ENCODE results near the gene NPR1. TPM values are rescaled to one million over a fixed set of nuclear protein-coding genes. Genes with fewer than 3 reads are reported as not detected.
"Not testable (repeated sequence)": the region's sequence is repeated elsewhere in the genome, so short reads cannot be mapped to it uniquely, and the experiment has no call there.

Gene NPR1
- total and polyA plus RNA-seq, 2 donors (not counting 3 experiments of a cell fraction or from before 2014, with no cell fraction given) = 9.8 to 13.3 TPM

DNA sequence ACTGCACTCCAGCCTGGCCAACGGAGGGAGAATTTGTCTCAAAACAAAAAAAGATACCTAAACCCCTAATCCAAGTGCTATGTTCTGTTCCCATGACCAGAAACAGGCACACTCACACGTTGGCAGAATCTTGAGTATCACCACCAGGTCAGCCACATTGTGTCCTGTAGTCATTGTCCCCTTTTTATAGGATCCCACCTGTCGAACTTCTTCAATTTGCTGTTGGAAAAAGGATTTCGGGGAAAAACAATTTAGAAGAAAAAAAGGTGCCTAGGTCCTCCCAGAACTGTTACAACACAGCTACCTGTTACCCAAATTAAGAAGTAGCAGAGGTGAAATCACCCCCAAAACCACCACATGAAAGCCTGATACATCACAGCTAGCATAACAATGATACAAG lies 11.0 kb upstream of the NPR1 start:
- H3K4me1 ChIP-seq (ENCODE audit: control insufficient read depth, extremely low read depth, insufficient read depth, low read length) = peaks cover 11% of the 10 kb centered on the region
- no peaks in the 10 kb centered on the region for H3K27me3 ChIP-seq (ENCODE audit: control insufficient read depth in 2 of 2, insufficient read depth in 2 of 2, low read length in 2 of 2)
- DNase-seq (ENCODE audit: low read depth, low spot score) (no peak), FAIRE-seq (no peak)
- dilution Hi-C loops (cut with MboI; ENCODE audit: extremely low pct_ligation_motif_present, low sequenced_read_pairs) (no loop called here), intact Hi-C loops (cut with micrococcal nuclease) (no loop called here)
- H3K9me1 ChIP-seq (replicated peaks; ENCODE audit: control insufficient read depth, extremely low read depth, insufficient read depth, low read length) = no peaks in the 10 kb centered on the region
- peaks cover 40 to 48% of the 10 kb centered on the region in 2 experiments for H3K36me3 ChIP-seq (ENCODE audit: control insufficient read depth in 2 of 2, extremely low read depth in 1 of 2, insufficient read depth in 2 of 2, low read length in 2 of 2)
- H4K20me1 ChIP-seq (replicated peaks; ENCODE audit: control insufficient read depth, extremely low read depth, insufficient read depth, low read length) = no peaks in the 10 kb centered on the region
- H3K27ac ChIP-seq (ENCODE audit: insufficient read depth, low read depth, low read length) = no peak overlapping the region
- no TSS peak for BruUV-seq (replicated peaks)
- TF ChIP-seq CTCF (IDR thresholded peaks at IDR 0.05; ENCODE audit: extremely low read depth in 1 of 2, insufficient read depth in 1 of 2, low read depth in 1 of 2, low read length in 2 of 2) (no peak), MYC (IDR thresholded peaks at IDR 0.05; ENCODE audit: low read depth, low read length) (no peak), FOS (IDR thresholded peaks at IDR 0.05; ENCODE audit: borderline replicate concordance, insufficient read depth, low read length) (no peak), POLR2A (IDR thresholded peaks at IDR 0.05; ENCODE audit: low read depth, low read length) (no peak), GATA2 (IDR thresholded peaks at IDR 0.05; ENCODE audit: insufficient read depth, insufficient read length, low read depth, low read length) (no peak), EZH2 (IDR thresholded peaks at IDR 0.05; ENCODE audit: borderline replicate concordance, low read depth, low read length, severe bottlenecking) (no peak), POLR2AphosphoS5 (IDR thresholded peaks at IDR 0.05; ENCODE audit: insufficient read depth, low read depth, low read length) (no peak), JUN (IDR thresholded peaks at IDR 0.05; ENCODE audit: borderline replicate concordance, insufficient read depth, insufficient read length, low read depth) (no peak)
- TF ChIP-seq, protein P1, sequence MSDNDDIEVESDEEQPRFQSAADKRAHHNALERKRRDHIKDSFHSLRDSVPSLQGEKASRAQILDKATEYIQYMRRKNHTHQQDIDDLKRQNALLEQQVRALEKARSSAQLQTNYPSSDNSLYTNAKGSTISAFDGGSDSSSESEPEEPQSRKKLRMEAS (IDR thresholded peaks at IDR 0.05; ENCODE audit: insufficient read depth, insufficient read length) = no peak
- no peak overlapping the region for H2AFZ ChIP-seq (ENCODE audit: low read depth, low read length)
- no peaks in the 10 kb centered on the region for H3K9me3 ChIP-seq (replicated peaks; ENCODE audit: control insufficient read depth, insufficient read depth, low read length)
- H3K9ac ChIP-seq (replicated peaks; ENCODE audit: extremely low read depth, insufficient read depth, low read length) = no peak overlapping the region
- POLR2A ChIA-PET = interaction anchor here (1.0 kb wide), 1 partner anchor 40 kb away, joined by 3 read pairs; the partner anchor contains the start of gene S100A13
- no peak overlapping the region for H3K4me3 ChIP-seq (replicated peaks in 1 of 3; ENCODE audit: insufficient read depth in 1 of 3, low read depth in 1 of 3, low read length in 3 of 3)
- H3K79me2 ChIP-seq (ENCODE audit: control insufficient read depth, insufficient read depth, low read length) = peaks cover 36% of the 10 kb centered on the region
- no peak overlapping the region for H3K4me2 ChIP-seq (ENCODE audit: insufficient read depth, low read length)
- CTCF ChIA-PET = interaction anchor here (0.7 kb wide), 1 partner anchor 40 kb away, joined by 3 read pairs; the partner anchor contains the start of gene S100A13

GRCh38 chr1:153668672-153669071 lies 9.8 kb upstream of the NPR1 start:
- H3K9ac ChIP-seq (replicated peaks; ENCODE audit: extremely low read depth, insufficient read depth, low read length); H3K4me3 ChIP-seq (replicated peaks in 1 of 3; ENCODE audit: insufficient read depth in 1 of 3, low read depth in 1 of 3, low read length in 3 of 3); H3K27ac ChIP-seq (ENCODE audit: insufficient read depth, low read depth, low read length); DNase-seq (ENCODE audit: low read depth, low spot score); dilution Hi-C loops (cut with MboI; ENCODE audit: extremely low pct_ligation_motif_present, low sequenced_read_pairs); H3K9me3 ChIP-seq (replicated peaks; ENCODE audit: control insufficient read depth, insufficient read depth, low read length); CTCF ChIA-PET; intact Hi-C loops (cut with micrococcal nuclease); H3K9me1 ChIP-seq (replicated peaks; ENCODE audit: control insufficient read depth, extremely low read depth, insufficient read depth, low read length); POLR2A ChIA-PET; H3K4me2 ChIP-seq (ENCODE audit: insufficient read depth, low read length); H2AFZ ChIP-seq (ENCODE audit: low read depth, low read length); H4K20me1 ChIP-seq (replicated peaks; ENCODE audit: control insufficient read depth, extremely low read depth, insufficient read depth, low read length); FAIRE-seq; H3K27me3 ChIP-seq (ENCODE audit: control insufficient read depth in 2 of 2, insufficient read depth in 2 of 2, low read length in 2 of 2); BruUV-seq (replicated peaks): not testable (repeated sequence)
- Histone ChIP-seq H3K79me2 (ENCODE audit: control insufficient read depth, insufficient read depth, low read length) (peaks cover 36% of the 10 kb centered on the region), H3K4me1 (ENCODE audit: control insufficient read depth, extremely low read depth, insufficient read depth, low read length) (peaks cover 11% of the 10 kb centered on the region), H3K36me3 (ENCODE audit: control insufficient read depth in 2 of 2, extremely low read depth in 1 of 2, insufficient read depth in 2 of 2, low read length in 2 of 2) (peaks cover 33 to 39% of the 10 kb centered on the region in 2 experiments)
